Measurements from ENCODE around the gene TMEM233. TPM values are rescaled to one million over a fixed set of nuclear protein-coding genes. Genes with fewer than 3 reads are reported as not detected.

TMEM233 gene
- total and polyA plus RNA-seq, 10 of the 15 experiments (the other 5 are each of a cell fraction or from before 2014, with no cell fraction given), result not detected

DNA sequence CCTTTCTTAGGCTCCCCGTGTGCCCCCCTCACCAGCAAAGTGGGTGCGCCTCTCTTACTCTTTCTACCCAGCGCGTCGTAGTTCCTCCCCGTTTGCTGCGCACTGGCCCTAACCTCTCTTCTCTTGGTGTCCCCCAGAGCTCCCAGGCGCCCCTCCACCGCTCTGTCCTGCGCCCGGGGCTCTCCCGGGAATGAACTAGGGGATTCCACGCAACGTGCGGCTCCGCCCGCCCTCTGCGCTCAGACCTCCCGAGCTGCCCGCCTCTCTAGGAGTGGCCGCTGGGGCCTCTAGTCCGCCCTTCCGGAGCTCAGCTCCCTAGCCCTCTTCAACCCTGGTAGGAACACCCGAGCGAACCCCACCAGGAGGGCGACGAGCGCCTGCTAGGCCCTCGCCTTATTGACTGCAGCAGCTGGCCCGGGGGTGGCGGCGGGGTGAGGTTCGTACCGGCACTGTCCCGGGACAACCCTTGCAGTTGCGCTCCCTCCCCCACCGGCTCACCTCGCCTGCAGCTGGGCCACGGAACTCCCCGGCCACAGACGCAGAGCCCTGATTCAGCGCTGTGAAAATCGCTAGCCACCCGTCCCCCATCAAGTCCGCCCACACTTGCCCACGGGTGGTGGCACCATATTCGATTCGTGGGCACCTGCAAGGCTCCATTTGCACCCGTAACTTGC, 1.3 kb downstream of the TMEM233 start:
- no peaks in the 10 kb centered on the region for H3K4me1 ChIP-seq (ENCODE audit: control insufficient read depth, insufficient read depth, low read length)
- no peak overlapping the region for H2AFZ ChIP-seq (ENCODE audit: control insufficient read depth, low read depth, low read length)
- H3K27me3 ChIP-seq (replicated peaks in 1 of 2; ENCODE audit: control insufficient read depth in 2 of 2, insufficient read depth in 2 of 2, low read length in 1 of 2), result peaks cover 0 to 10% of the 10 kb centered on the region in 2 experiments
- no peak overlapping the region for H3K9ac ChIP-seq (ENCODE audit: control insufficient read depth, insufficient read depth, low read length)
- no peak overlapping the region for H3K4me2 ChIP-seq (ENCODE audit: control insufficient read depth, insufficient read depth)
- peak; percentile 25; the same call in 2 of the 3 replicates for ATAC-seq
- DNase-seq (ENCODE audit: low read depth, low spot score), result no peak
- in situ Hi-C loops (cut with MboI) (no loop called here), intact Hi-C loops (cut with micrococcal nuclease; ENCODE audit: unreplicated experiment) (no loop called here)
- no peaks in the 10 kb centered on the region for H3K79me2 ChIP-seq (ENCODE audit: control insufficient read depth, insufficient read depth, low read length)
- ChIA-PET SMC1A (ENCODE audit: uncharacterized antibody, unreplicated experiment) (no interaction called here), POLR2A (no interaction called here), CTCF (no interaction called here), RAD21 (ENCODE audit: unreplicated experiment) (no interaction called here)
- no peaks in the 10 kb centered on the region for H3K9me3 ChIP-seq (replicated peaks; ENCODE audit: control insufficient read depth, insufficient read depth, low read length)
- TF ChIP-seq LARP7 (IDR thresholded peaks at IDR 0.05), result no peak
- TF ChIP-seq NFXL1 (IDR thresholded peaks at IDR 0.05; ENCODE audit: borderline replicate concordance), result no peak
- TF ChIP-seq, protein P1, sequence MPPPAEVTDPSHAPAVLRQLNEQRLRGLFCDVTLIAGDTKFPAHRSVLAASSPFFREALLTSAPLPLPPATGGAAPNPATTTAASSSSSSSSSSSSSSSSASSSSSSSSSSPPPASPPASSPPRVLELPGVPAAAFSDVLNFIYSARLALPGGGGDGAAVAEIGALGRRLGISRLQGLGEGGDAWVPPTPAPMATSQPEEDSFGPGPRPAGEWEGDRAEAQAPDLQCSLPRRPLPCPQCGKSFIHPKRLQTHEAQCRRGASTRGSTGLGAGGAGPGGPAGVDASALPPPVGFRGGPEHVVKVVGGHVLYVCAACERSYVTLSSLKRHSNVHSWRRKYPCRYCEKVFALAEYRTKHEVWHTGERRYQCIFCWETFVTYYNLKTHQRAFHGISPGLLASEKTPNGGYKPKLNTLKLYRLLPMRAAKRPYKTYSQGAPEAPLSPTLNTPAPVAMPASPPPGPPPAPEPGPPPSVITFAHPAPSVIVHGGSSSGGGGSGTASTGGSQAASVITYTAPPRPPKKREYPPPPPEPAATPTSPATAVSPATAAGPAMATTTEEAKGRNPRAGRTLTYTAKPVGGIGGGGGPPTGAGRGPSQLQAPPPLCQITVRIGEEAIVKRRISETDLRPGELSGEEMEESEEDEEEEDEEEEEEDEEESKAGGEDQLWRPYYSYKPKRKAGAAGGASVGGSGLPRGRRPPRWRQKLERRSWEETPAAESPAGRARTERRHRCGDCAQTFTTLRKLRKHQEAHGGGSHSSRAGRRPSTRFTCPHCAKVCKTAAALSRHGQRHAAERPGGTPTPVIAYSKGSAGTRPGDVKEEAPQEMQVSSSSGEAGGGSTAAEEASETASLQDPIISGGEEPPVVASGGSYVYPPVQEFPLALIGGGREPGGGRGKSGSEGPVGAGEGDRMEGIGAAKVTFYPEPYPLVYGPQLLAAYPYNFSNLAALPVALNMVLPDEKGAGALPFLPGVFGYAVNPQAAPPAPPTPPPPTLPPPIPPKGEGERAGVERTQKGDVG (CRISPR knock-in tag; IDR thresholded peaks at IDR 0.05), result no peak
- no peak overlapping the region for H3K4me3 ChIP-seq
- no peak overlapping the region for H3K27ac ChIP-seq (ENCODE audit: control insufficient read depth, insufficient read depth)
- 15% methylated on average over 47 of the region's 49 CpGs for WGBS (ENCODE audit: insufficient coverage, insufficient replicate concordance, low lambda C conversion rate, missing lambda C conversion rate)
- no peaks in the 10 kb centered on the region for H4K20me1 ChIP-seq (ENCODE audit: control insufficient read depth, insufficient read depth)
- no TSS peak for BruUV-seq (replicated peaks)
- no peaks in the 10 kb centered on the region for H3K36me3 ChIP-seq (ENCODE audit: control insufficient read depth in 2 of 2, insufficient read depth in 2 of 2, low read length in 1 of 2)
- FAIRE-seq, result no peak

- CTCF ChIA-PET, result interaction anchor here (1.2 kb wide), 1 partner anchor 154 kb away, joined by 3 read pairs; no protein-coding TSS in a partner anchor
- BruUV-seq (replicated peaks), result no TSS peak
- TF ChIP-seq HDGF (IDR thresholded peaks at IDR 0.05), result no peak
- TF ChIP-seq ETV6 (conservative IDR thresholded peaks at IDR 0.05 in 1 of 2, IDR thresholded peaks at IDR 0.05 in 1 of 2; ENCODE audit: borderline replicate concordance in 1 of 2, low read depth in 1 of 2), result no peak
- no peak for TF ChIP-seq ELK1 (IDR thresholded peaks at IDR 0.05; ENCODE audit: low read depth, low read length)
- TF ChIP-seq, protein P2, sequence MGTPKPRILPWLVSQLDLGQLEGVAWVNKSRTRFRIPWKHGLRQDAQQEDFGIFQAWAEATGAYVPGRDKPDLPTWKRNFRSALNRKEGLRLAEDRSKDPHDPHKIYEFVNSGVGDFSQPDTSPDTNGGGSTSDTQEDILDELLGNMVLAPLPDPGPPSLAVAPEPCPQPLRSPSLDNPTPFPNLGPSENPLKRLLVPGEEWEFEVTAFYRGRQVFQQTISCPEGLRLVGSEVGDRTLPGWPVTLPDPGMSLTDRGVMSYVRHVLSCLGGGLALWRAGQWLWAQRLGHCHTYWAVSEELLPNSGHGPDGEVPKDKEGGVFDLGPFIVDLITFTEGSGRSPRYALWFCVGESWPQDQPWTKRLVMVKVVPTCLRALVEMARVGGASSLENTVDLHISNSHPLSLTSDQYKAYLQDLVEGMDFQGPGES (IDR thresholded peaks at IDR 0.05), result no peak
- no peak for TF ChIP-seq DPF2 (IDR thresholded peaks at IDR 0.05)
- no peak for TF ChIP-seq RFX5 (IDR thresholded peaks at IDR 0.05; ENCODE audit: low read depth, low read length)
These were observed 4.6 kb downstream of the TMEM233 start for GRCh38 chr12:119598159-119598558.

More at GRCh38 chr12:119598159-119598558, 4.6 kb downstream of the TMEM233 start:
- Histone ChIP-seq H3K27me3 (replicated peaks in 1 of 2; ENCODE audit: control insufficient read depth in 2 of 2, insufficient read depth in 2 of 2, low read length in 1 of 2) (peaks cover 0 to 10% of the 10 kb centered on the region in 2 experiments), H3K36me3 (ENCODE audit: control insufficient read depth in 2 of 2, insufficient read depth in 2 of 2, low read length in 1 of 2) (no peaks in the 10 kb centered on the region), H2AFZ (ENCODE audit: control insufficient read depth, low read depth, low read length) (no peak overlapping the region), H3K27ac (ENCODE audit: control insufficient read depth, insufficient read depth) (no peak overlapping the region), H3K4me3 (no peak overlapping the region), H3K4me1 (ENCODE audit: control insufficient read depth, insufficient read depth, low read length) (no peaks in the 10 kb centered on the region), H3K9me3 (replicated peaks; ENCODE audit: control insufficient read depth, insufficient read depth, low read length) (no peaks in the 10 kb centered on the region), H4K20me1 (ENCODE audit: control insufficient read depth, insufficient read depth) (no peaks in the 10 kb centered on the region), H3K79me2 (ENCODE audit: control insufficient read depth, insufficient read depth, low read length) (no peaks in the 10 kb centered on the region), H3K9ac (ENCODE audit: control insufficient read depth, insufficient read depth, low read length) (no peak overlapping the region), H3K4me2 (ENCODE audit: control insufficient read depth, insufficient read depth) (no peak overlapping the region)
- WGBS (ENCODE audit: insufficient coverage, insufficient replicate concordance, low lambda C conversion rate, missing lambda C conversion rate), result 11% methylated on average over 1 of the region's 1 CpG
- DNase-seq (ENCODE audit: low read depth, low spot score) (no peak), ATAC-seq (no peak), FAIRE-seq (no peak)
- ChIA-PET SMC1A (ENCODE audit: uncharacterized antibody, unreplicated experiment) (no interaction called here), RAD21 (ENCODE audit: unreplicated experiment) (no interaction called here), POLR2A (no interaction called here)
- intact Hi-C loops (cut with micrococcal nuclease; ENCODE audit: unreplicated experiment), result no loop called here
- in situ Hi-C loops (cut with MboI), result no loop called here

Measured in GM12878 (cell line).